Gastroesophageal sphincter (tissue), 4 donors: ENCODE data around the gene ST3GAL5. TPM values are rescaled to one million over a fixed set of nuclear protein-coding genes. Genes with fewer than 3 reads are reported as not detected.

ENCODE experiments used
- ATAC-seq: fragments of 150-250 bp; one replicate; pipeline ENCODE4 v1.9.1; 2016; ENCODE audit warnings: mild to moderate bottlenecking, moderate library complexity
- H3K27ac ChIP-seq, 4 donors: fragments of 200-600 bp; sonication (generic) in 3 of 4; 1 replicate in 3 of 4; 2 replicates in 1 of 4; pipeline ENCODE4 v1.5.1; 2016 to 2019
- H3K27me3 ChIP-seq: fragments of 200-600 bp; sonication (generic); one replicate; pipeline ENCODE4 v1.5.1; 2019
- H3K36me3 ChIP-seq, 2 donors: fragments of 200-600 bp; sonication (generic); one replicate each; pipeline ENCODE4 v1.5.1; 2019; ENCODE audit warnings: control low read depth in 1 of 2
- H3K4me1 ChIP-seq, 3 donors: fragments of 200-600 bp; sonication (generic); 1 replicate in 2 of 3; 2 replicates in 1 of 3; pipeline ENCODE4 v1.5.1; 2016 to 2019; ENCODE audit warnings: control low read depth in 2 of 3
- H3K4me3 ChIP-seq, 2 donors: fragments of 200-600 bp; sonication (generic); one replicate each; pipeline ENCODE4 v1.5.1; 2019; ENCODE audit warnings: mild to moderate bottlenecking in 1 of 2, moderate library complexity in 1 of 2
- H3K9me3 ChIP-seq, 3 donors: fragments of 200-600 bp; sonication (generic); one replicate each; pipeline ENCODE4 v1.5.1; 2017 to 2019; ENCODE audit warnings: control low read depth in 2 of 3
- EP300 ChIP-seq: sonication (generic); formaldehyde crosslinking; IDR thresholded peaks from one replicate; pipeline ENCODE4 v1.6.1; 2017; ENCODE audit warnings: antibody characterized with exemption, mild to moderate bottlenecking
- POLR2A ChIP-seq, 2 donors: fragments of 450-650 bp; IDR thresholded peaks; one replicate each; pipeline ENCODE4 v1.6.1; 2017; ENCODE audit warnings: antibody characterized with exemption in 2 of 2, mild to moderate bottlenecking in 2 of 2, moderate library complexity in 1 of 2
- POLR2AphosphoS5 ChIP-seq: sonication (generic); formaldehyde crosslinking; IDR thresholded peaks from one replicate; pipeline ENCODE4 v1.6.1; 2017; ENCODE audit warnings: antibody characterized with exemption
- WGBS, 2 donors: methylation state at CpG; one replicate each; pipeline ENCODE4 v1.1.5; 2018; ENCODE audit warnings: low coverage in 1 of 2; 5-methylcytosine and 5-hydroxymethylcytosine counted together
- total RNA-seq, 4 donors: library from RNA; depleted of rRNA; stranded (reverse); fragments of >200 nt; gene quantifications; one replicate each; pipeline ENCODE4 v1.1.0, GENCODE V29; 2016
- TF ChIP-seq, protein P1 (sequence below), 4 experiments: fragments of 200-600 bp in 2 of 4; fragments of 450-650 bp in 2 of 4; sonication (generic) in 1 of 4; IDR thresholded peaks; one replicate each; pipeline ENCODE4 v1.5.1; 2017 to 2019; ENCODE audit warnings: antibody characterized with exemption in 4 of 4, mild to moderate bottlenecking in 2 of 4, moderate library complexity in 2 of 4

ST3GAL5 gene
- total RNA-seq, 4 donors from 2014 or later: 15.2 to 55.9 (median 22.7) TPM

- ATAC-seq: no peak
- 50 to 67% methylated on average over 1 to 2 of the region's 2 CpGs for WGBS, 2 donors
- no peak overlapping the region for H3K27ac ChIP-seq
- H3K4me1 ChIP-seq: peaks cover 0 to 14% (median 0%) of the 10 kb centered on the region in 3 donors
- H3K4me3 ChIP-seq: no peak overlapping the region
- no peaks in the 10 kb centered on the region for H3K9me3 ChIP-seq
- H3K27me3 ChIP-seq: no peaks in the 10 kb centered on the region
- TF ChIP-seq, protein P1, sequence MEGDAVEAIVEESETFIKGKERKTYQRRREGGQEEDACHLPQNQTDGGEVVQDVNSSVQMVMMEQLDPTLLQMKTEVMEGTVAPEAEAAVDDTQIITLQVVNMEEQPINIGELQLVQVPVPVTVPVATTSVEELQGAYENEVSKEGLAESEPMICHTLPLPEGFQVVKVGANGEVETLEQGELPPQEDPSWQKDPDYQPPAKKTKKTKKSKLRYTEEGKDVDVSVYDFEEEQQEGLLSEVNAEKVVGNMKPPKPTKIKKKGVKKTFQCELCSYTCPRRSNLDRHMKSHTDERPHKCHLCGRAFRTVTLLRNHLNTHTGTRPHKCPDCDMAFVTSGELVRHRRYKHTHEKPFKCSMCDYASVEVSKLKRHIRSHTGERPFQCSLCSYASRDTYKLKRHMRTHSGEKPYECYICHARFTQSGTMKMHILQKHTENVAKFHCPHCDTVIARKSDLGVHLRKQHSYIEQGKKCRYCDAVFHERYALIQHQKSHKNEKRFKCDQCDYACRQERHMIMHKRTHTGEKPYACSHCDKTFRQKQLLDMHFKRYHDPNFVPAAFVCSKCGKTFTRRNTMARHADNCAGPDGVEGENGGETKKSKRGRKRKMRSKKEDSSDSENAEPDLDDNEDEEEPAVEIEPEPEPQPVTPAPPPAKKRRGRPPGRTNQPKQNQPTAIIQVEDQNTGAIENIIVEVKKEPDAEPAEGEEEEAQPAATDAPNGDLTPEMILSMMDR (IDR thresholded peaks at IDR 0.05): no peak
- peaks cover 0 to 69% of the 10 kb centered on the region in 2 donors for H3K36me3 ChIP-seq
These were observed 41.7 kb downstream of the ST3GAL5 start for GRCh38 chr2:85847051-85847588.

- WGBS, 2 donors: 68 to 77% methylated on average over 4 of the region's 4 CpGs
- no peak overlapping the region for H3K4me3 ChIP-seq
- H3K27me3 ChIP-seq: no peaks in the 10 kb centered on the region
- H3K4me1 ChIP-seq: peaks cover 0 to 7% (median 0%) of the 10 kb centered on the region in 3 donors
- TF ChIP-seq POLR2A (IDR thresholded peaks at IDR 0.05): no peak
- no peak for TF ChIP-seq EP300
- TF ChIP-seq, protein P1 (IDR thresholded peaks at IDR 0.05): no peak
- TF ChIP-seq POLR2AphosphoS5: no peak
- no peak overlapping the region for H3K27ac ChIP-seq
- no peak for ATAC-seq
- H3K36me3 ChIP-seq: peaks cover 0 to 72% of the 10 kb centered on the region in 2 donors
- no peaks in the 10 kb centered on the region for H3K9me3 ChIP-seq
These were observed 42.4 kb downstream of the ST3GAL5 start for GRCh38 chr2:85846411-85846810.

GRCh38 chr2:85844486-85844885 is 44.3 kb downstream of the ST3GAL5 start:
- no peak overlapping the region for H3K27ac ChIP-seq
- no peak overlapping the region for H3K4me3 ChIP-seq
- H3K27me3 ChIP-seq: no peaks in the 10 kb centered on the region
- H3K9me3 ChIP-seq: no peaks in the 10 kb centered on the region
- H3K4me1 ChIP-seq: no peaks in the 10 kb centered on the region
- H3K36me3 ChIP-seq: peaks cover 0 to 74% of the 10 kb centered on the region in 2 donors
- TF ChIP-seq EP300: no peak
- no peak for TF ChIP-seq POLR2A (IDR thresholded peaks at IDR 0.05)
- TF ChIP-seq, protein P1 (IDR thresholded peaks at IDR 0.05): no peak
- TF ChIP-seq POLR2AphosphoS5: no peak
- WGBS, 2 donors: 98 to 100% methylated on average over 1 to 4 of the region's 4 CpGs
- ATAC-seq: no peak

GRCh38 chr2:85843543-85843942 is 45.2 kb downstream of the ST3GAL5 start:
- Histone ChIP-seq H3K4me1 (no peaks in the 10 kb centered on the region), H3K9me3 (no peaks in the 10 kb centered on the region), H3K4me3 (no peak overlapping the region), H3K27me3 (no peaks in the 10 kb centered on the region), H3K36me3 (peaks cover 0 to 81% of the 10 kb centered on the region in 2 donors), H3K27ac (no peak overlapping the region)
- ATAC-seq: no peak
- TF ChIP-seq, protein P1 (IDR thresholded peaks at IDR 0.05): no peak
- TF ChIP-seq EP300 (no peak), POLR2AphosphoS5 (no peak), POLR2A (IDR thresholded peaks at IDR 0.05) (no peak)
- 43 to 48% methylated on average over 4 of the region's 4 CpGs for WGBS, 2 donors

DNA sequence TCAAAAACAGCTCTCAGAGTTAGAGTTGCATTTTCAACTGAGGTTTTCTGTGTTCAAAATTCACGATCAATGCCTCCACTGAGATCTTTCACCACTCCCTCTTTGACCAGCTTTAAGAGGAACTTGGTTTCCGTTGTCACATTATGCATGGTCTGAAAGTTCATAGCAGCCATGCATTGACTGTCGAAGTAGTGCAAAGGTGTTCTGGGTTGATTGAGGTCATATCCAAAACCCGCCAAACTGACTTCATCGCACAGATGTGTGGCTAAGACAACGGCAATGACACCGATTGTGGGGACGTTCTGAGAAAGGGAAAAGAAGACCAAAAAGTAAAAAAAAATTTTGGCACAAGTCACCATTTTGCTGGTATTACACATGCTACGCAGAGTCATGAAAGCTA is 48.7 kb downstream of the ST3GAL5 start:
- TF ChIP-seq, protein P1 (IDR thresholded peaks at IDR 0.05): no peak
- TF ChIP-seq POLR2A (IDR thresholded peaks at IDR 0.05) (no peak), EP300 (no peak), POLR2AphosphoS5 (no peak)
- H3K27ac ChIP-seq: no peak overlapping the region
- no peak for ATAC-seq
- no peaks in the 10 kb centered on the region for H3K27me3 ChIP-seq
- 80 to 85% methylated on average over 1 to 9 of the region's 9 CpGs for WGBS, 2 donors
- no peak overlapping the region for H3K4me3 ChIP-seq
- H3K36me3 ChIP-seq: peaks cover 0 to 56% of the 10 kb centered on the region in 2 donors
- H3K9me3 ChIP-seq: no peaks in the 10 kb centered on the region
- no peaks in the 10 kb centered on the region for H3K4me1 ChIP-seq
